A673 (cell line): ENCODE data around the gene FNDC1.

ENCODE experiments used
- CTCF ChIP-seq: fragments of 300-800, 200-600 bp; sonication (generic); conservative IDR thresholded peaks from 2 replicates; pipeline ENCODE4 v1.5.1; 2017; ENCODE audit warnings: low read depth, mild to moderate bottlenecking, antibody characterized with exemption, low read length, moderate library complexity, mixed read lengths
- EZH2 ChIP-seq: fragments of 200-600 bp; sonication (generic); IDR thresholded peaks from 2 replicates; pipeline ENCODE4 v1.6.1; 2017; ENCODE audit warnings: borderline replicate concordance, low read depth, mild to moderate bottlenecking, mixed read lengths, antibody characterized with exemption, low read length; ENCODE audit not compliant: poor library complexity, severe bottlenecking

DNA sequence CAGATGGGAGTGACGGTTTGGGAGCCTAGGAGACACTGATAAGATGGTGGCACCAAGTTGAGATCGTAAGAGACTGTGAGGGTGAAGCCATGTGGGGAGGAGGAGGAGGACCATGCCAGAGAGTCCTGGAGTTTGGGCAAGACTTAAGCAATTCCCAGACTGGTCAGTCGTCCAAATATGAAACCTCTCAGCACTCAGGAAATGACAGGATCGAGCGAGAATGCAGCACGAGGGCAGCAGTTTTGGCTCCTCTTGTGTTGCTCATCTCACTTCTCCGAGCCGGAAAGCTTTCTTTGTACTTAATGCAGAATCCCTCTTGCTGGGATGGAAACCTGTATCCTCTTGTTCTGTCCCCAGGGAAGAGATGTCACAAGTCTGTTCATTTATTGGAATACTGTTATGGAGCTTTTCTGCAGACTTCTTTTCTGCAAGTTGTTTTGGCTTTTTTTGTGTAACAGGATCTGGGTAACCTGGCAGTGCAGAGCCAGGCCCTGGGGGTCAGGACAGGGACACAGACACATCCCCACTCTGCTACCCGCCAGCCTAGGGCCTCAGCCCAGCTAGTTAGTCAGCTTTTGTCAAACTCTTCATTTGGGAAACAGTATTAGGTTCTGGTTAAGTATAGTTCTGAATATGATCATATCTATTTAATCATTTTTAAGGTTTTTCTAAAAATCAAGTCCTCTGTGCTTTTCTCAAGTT lies 34.3 kb downstream of the FNDC1 start:
- TF ChIP-seq CTCF (no peak), EZH2 (no peak)
